ENCODE results near the gene CRYBA1.

CRYBA1 gene

DNA sequence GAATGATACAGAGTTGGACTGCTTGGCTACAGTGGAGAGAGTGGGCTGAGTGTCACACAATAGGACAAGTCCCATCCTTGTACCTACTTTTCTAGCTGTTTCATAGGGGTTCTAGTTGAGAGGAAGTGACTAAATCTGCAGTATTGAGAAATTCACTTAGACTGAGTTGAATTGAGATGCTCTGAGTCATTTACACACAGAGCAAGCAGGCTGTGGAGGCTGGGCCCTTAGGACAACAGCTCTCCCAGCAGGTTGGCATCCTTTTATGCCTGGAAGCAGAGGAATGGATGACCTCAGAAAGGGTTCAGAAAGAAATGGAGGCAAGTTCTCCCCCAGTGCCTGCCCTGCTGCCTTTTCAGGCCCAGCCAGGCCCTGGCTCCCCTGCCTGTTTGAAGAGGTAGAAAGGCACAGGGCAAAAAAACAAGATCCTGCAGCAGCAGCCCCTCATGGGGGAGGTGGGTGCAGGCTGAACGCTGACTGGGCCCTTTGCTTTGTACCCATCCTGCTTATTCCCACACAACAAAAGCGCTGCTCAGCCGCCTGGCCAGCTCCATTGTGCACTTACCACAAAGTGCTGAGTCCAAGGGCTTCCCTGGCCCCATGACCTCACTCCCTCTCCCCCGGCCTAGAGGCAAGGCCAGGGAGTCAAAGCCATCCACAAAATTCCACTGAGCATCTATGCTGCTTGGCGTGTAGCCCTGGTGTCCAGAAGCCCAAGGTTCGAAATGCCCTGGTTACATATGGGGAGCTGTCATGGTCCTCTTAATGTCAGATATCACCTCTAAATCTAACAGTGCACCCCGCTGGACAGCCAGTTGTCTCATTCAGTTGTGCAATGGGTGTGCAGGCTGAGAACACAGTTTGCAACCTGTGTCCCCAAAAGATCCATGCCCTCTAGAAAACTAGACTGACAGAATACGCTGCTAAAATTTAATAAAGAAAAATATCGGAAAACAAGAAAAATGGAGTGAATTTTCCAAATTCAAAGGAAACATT, 5.4 kb upstream of the CRYBA1 start:
- Histone ChIP-seq H3K9me3 (ENCODE audit: control insufficient read depth, insufficient read depth, low read length) (no peaks in the 10 kb centered on the region), H3K4me3 (ENCODE audit: low read depth, low read length) (no peak overlapping the region), H3K9ac (ENCODE audit: low read depth, low read length) (no peak overlapping the region), H3K36me3 (ENCODE audit: control insufficient read depth, insufficient read depth, low read length) (no peaks in the 10 kb centered on the region), H3K27me3 (ENCODE audit: control insufficient read depth, insufficient read depth, low read length) (no peaks in the 10 kb centered on the region), H3K4me1 (ENCODE audit: control insufficient read depth, insufficient read depth, low read length) (peaks cover 13% of the 10 kb centered on the region)

DNA sequence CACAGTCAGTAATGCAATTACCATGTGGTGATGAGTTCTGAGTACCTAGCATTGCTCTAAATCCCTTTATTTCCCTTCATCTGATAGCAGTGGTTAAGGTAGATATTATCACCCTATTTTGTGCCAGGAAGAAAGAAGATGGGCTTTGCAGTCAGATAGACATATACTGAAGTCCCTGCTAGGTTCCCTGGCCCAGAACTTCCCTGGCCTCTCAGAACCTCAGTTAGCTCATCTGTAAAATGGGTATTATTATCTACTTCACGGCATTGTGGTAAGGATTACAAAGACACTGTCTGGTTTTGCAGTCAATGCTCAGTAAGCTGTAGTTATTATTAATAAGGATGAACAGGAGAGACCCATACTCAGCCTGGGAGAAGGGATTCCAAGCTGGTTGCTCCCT, 4.6 kb upstream of the CRYBA1 start:
- no peak overlapping the region for H3K9ac ChIP-seq (ENCODE audit: low read depth, low read length)
- H3K36me3 ChIP-seq (ENCODE audit: control insufficient read depth, insufficient read depth, low read length), result no peaks in the 10 kb centered on the region
- H3K4me1 ChIP-seq (ENCODE audit: control insufficient read depth, insufficient read depth, low read length), result peaks cover 13% of the 10 kb centered on the region
- no peak overlapping the region for H3K4me3 ChIP-seq (ENCODE audit: low read depth, low read length)
- H3K9me3 ChIP-seq (ENCODE audit: control insufficient read depth, insufficient read depth, low read length), result no peaks in the 10 kb centered on the region
- no peaks in the 10 kb centered on the region for H3K27me3 ChIP-seq (ENCODE audit: control insufficient read depth, insufficient read depth, low read length)

DNA sequence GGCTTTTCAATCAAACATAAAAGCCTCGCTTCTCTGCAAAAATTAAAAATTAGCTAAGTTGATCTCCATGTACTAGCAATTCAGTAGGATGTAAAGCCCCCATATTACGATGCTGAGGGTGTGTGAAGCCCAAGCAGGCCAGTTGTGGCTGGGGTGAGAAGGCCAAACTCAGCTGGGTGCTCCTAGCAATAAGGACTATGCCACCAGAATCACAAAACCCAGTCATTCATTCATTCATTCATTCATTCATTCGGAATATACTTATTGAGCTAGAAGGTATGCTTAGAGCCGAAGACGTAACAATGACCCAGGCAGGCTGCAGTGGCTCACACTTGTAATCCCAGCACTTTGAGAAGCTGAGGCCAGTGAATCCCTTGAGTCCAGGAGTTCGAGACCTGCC, 3.9 kb upstream of the CRYBA1 start:
- Histone ChIP-seq H3K4me1 (ENCODE audit: control insufficient read depth, insufficient read depth, low read length) (peaks cover 13% of the 10 kb centered on the region), H3K4me3 (ENCODE audit: low read depth, low read length) (no peak overlapping the region), H3K36me3 (ENCODE audit: control insufficient read depth, insufficient read depth, low read length) (no peaks in the 10 kb centered on the region), H3K9me3 (ENCODE audit: control insufficient read depth, insufficient read depth, low read length) (no peaks in the 10 kb centered on the region), H3K9ac (ENCODE audit: low read depth, low read length) (no peak overlapping the region), H3K27me3 (ENCODE audit: control insufficient read depth, insufficient read depth, low read length) (no peaks in the 10 kb centered on the region)

DNA sequence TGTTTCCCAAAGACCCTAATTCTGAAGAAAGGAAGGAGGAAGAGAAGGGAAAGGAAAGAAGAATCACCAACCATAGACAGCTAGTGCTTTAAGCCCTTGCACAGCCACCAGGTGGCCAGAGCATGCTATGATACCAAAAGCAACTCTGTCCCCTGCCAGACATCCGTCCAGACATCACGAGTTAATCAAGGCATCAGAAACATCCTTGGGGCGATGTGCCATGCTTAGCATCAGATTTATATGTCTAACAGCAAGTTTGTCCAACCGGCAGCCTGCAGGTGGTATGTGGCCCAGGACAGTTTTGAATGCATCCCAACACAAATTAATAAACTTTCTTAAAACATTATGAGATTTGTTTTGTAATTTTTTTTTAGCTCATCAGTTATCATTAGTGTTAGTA, 2.9 kb upstream of the CRYBA1 start:
- no peaks in the 10 kb centered on the region for H3K27me3 ChIP-seq (ENCODE audit: control insufficient read depth, insufficient read depth, low read length)
- H3K9ac ChIP-seq (ENCODE audit: low read depth, low read length), result no peak overlapping the region
- peaks cover 13% of the 10 kb centered on the region for H3K4me1 ChIP-seq (ENCODE audit: control insufficient read depth, insufficient read depth, low read length)
- no peaks in the 10 kb centered on the region for H3K9me3 ChIP-seq (ENCODE audit: control insufficient read depth, insufficient read depth, low read length)
- H3K36me3 ChIP-seq (ENCODE audit: control insufficient read depth, insufficient read depth, low read length), result no peaks in the 10 kb centered on the region
- H3K4me3 ChIP-seq (ENCODE audit: low read depth, low read length), result no peak overlapping the region

DNA sequence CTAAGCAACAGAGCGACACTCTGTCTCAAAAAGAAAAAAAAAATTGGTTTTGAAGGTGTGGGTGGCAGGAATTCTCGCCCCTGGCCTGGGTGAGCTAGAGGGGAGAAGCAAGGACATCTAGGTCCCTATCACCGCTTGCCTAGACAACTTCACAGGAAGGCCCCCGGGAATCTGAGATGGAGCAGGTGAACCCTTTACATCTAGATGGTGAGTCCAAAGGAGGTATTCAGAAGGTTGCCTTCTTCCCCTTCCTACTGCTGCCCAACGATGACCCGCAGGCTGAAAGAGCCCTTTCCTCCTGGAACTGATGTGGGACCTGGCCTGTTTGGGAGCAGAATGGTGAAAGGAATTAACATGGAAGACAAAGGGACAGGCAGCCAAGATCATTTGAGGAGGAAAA, 1.3 kb upstream of the CRYBA1 start:
- Histone ChIP-seq H3K36me3 (ENCODE audit: control insufficient read depth, insufficient read depth, low read length) (no peaks in the 10 kb centered on the region), H3K9me3 (ENCODE audit: control insufficient read depth, insufficient read depth, low read length) (no peaks in the 10 kb centered on the region), H3K4me1 (ENCODE audit: control insufficient read depth, insufficient read depth, low read length) (peaks cover 11% of the 10 kb centered on the region), H3K9ac (ENCODE audit: low read depth, low read length) (no peak overlapping the region), H3K27me3 (ENCODE audit: control insufficient read depth, insufficient read depth, low read length) (no peaks in the 10 kb centered on the region), H3K4me3 (ENCODE audit: low read depth, low read length) (no peak overlapping the region)

DNA sequence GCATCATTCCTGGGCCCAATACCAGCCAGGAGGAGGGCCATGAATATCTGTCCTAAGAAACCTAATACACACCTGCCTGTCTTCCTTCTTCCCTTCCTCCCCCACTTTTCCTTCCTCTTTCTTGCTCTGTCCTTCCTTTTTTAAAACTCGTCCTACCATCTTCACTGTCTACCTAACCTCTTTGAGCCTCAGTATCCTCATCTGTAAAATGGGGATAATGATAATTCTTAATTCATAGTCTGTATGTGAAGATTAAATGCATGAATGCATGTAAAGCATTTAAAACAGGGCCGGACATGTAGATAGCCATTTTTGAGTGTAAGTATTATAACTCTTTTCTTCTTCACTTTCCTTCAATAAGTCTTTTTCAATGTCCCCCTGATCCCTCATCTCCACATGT, 560 bp downstream of the CRYBA1 start:
- Histone ChIP-seq H3K9me3 (ENCODE audit: control insufficient read depth, insufficient read depth, low read length) (no peaks in the 10 kb centered on the region), H3K27me3 (ENCODE audit: control insufficient read depth, insufficient read depth, low read length) (no peaks in the 10 kb centered on the region), H3K4me3 (ENCODE audit: low read depth, low read length) (no peak overlapping the region), H3K4me1 (ENCODE audit: control insufficient read depth, insufficient read depth, low read length) (no peaks in the 10 kb centered on the region), H3K9ac (ENCODE audit: low read depth, low read length) (no peak overlapping the region), H3K36me3 (ENCODE audit: control insufficient read depth, insufficient read depth, low read length) (no peaks in the 10 kb centered on the region)

DNA sequence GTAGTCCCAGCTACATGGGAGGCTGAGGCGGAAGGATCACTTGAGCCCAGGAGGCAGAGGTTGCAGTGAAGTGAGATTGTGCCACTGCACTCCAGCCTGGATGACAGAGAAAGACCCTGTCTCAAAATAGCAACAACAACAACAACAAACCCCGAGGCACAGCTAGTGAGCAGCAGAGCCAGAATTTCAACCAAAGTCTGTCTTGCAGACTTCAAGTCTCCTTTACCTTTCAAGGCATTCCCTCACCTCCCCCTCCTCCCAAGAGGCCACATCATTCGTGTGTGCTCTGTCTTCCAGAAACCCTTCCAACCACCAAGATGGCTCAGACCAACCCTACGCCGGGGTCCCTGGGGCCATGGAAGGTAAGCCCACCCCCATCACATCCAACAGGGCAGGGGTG, 2.2 kb downstream of the CRYBA1 start:
- H3K9me3 ChIP-seq (ENCODE audit: control insufficient read depth, insufficient read depth, low read length), result no peaks in the 10 kb centered on the region
- no peaks in the 10 kb centered on the region for H3K4me1 ChIP-seq (ENCODE audit: control insufficient read depth, insufficient read depth, low read length)
- no peaks in the 10 kb centered on the region for H3K27me3 ChIP-seq (ENCODE audit: control insufficient read depth, insufficient read depth, low read length)
- no peak overlapping the region for H3K9ac ChIP-seq (ENCODE audit: low read depth, low read length)
- H3K36me3 ChIP-seq (ENCODE audit: control insufficient read depth, insufficient read depth, low read length), result no peaks in the 10 kb centered on the region
- no peak overlapping the region for H3K4me3 ChIP-seq (ENCODE audit: low read depth, low read length)

DNA sequence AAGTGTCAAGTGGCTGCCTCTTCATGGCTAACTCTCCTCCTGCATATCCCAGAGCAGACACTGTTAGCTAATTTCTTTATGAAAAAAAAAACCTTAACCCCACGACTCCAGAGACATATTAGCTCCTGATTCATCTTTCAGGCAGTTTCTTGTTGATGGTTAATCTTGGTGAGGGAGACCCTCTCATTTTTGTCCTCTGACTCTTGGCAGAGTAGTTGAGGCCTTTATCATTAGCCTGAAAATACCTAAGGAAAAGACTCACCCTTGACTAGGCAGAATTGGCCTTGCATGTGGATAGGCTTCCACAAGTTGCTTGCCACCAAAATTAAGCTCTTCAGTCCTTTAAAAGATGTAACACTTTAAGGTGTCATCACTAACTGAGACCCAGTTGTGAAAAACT, 4.0 kb downstream of the CRYBA1 start:
- H3K4me1 ChIP-seq (ENCODE audit: control insufficient read depth, insufficient read depth, low read length), result no peaks in the 10 kb centered on the region
- no peaks in the 10 kb centered on the region for H3K27me3 ChIP-seq (ENCODE audit: control insufficient read depth, insufficient read depth, low read length)
- no peaks in the 10 kb centered on the region for H3K36me3 ChIP-seq (ENCODE audit: control insufficient read depth, insufficient read depth, low read length)
- no peak overlapping the region for H3K9ac ChIP-seq (ENCODE audit: low read depth, low read length)
- no peak overlapping the region for H3K4me3 ChIP-seq (ENCODE audit: low read depth, low read length)
- no peaks in the 10 kb centered on the region for H3K9me3 ChIP-seq (ENCODE audit: control insufficient read depth, insufficient read depth, low read length)

DNA sequence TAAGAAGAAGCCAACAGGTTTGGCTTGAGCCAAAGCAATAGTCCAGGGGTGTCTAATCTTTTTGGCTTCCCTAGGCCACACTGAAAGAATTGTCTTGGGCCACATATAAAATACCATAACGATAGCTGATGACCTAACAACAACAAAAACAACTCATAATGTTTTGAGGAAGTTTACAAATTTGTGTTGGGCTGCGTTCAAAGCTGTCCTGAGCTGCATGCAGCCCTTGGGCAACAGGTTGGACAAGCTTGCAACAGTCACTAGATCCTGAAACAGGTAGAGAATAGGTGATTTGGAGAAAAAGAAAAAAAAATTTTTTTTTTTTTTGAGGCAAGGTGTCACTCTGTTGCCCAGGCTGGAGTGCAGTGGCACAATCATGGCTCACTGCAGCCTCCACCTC, 4.5 kb downstream of the CRYBA1 start:
- no peaks in the 10 kb centered on the region for H3K27me3 ChIP-seq (ENCODE audit: control insufficient read depth, insufficient read depth, low read length)
- no peaks in the 10 kb centered on the region for H3K36me3 ChIP-seq (ENCODE audit: control insufficient read depth, insufficient read depth, low read length)
- no peak overlapping the region for H3K9ac ChIP-seq (ENCODE audit: low read depth, low read length)
- H3K9me3 ChIP-seq (ENCODE audit: control insufficient read depth, insufficient read depth, low read length), result no peaks in the 10 kb centered on the region
- H3K4me3 ChIP-seq (ENCODE audit: low read depth, low read length), result no peak overlapping the region
- H3K4me1 ChIP-seq (ENCODE audit: control insufficient read depth, insufficient read depth, low read length), result no peaks in the 10 kb centered on the region

DNA sequence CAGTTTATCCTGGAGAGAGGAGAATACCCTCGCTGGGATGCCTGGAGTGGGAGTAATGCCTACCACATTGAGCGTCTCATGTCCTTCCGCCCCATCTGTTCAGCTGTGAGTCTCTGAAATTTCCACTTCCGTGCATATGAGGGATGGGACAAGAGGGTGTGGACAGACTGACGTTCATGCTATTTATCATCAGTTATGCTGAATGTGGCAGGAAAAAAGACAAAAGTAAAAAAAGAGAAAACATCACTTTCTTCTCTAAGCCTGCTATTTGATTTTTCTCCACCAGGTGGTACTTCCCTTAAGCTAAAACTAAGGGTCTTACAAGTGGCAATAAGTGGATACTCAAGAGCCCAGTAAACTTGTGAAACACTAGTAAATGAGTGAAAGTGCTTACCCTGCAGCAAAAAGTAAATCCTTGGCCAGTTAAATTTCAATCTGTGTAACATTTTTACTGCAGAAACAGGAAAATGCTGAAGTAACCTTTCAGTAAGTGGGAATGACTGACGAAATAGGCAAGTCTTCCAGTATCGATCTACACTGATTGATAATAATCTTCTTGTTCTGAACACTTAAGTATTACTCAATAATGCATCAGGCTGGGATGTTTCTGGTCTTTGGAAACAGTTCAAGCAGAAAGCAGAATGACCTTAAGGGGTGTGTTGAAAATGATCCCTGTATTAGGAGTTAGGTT, 5.6 kb downstream of the CRYBA1 start:
- H3K27me3 ChIP-seq (ENCODE audit: control insufficient read depth, insufficient read depth, low read length), result no peaks in the 10 kb centered on the region
- H3K4me1 ChIP-seq (ENCODE audit: control insufficient read depth, insufficient read depth, low read length), result no peaks in the 10 kb centered on the region
- H3K9me3 ChIP-seq (ENCODE audit: control insufficient read depth, insufficient read depth, low read length), result no peaks in the 10 kb centered on the region
- H3K36me3 ChIP-seq (ENCODE audit: control insufficient read depth, insufficient read depth, low read length), result no peaks in the 10 kb centered on the region
- no peak overlapping the region for H3K4me3 ChIP-seq (ENCODE audit: low read depth, low read length)
- H3K9ac ChIP-seq (ENCODE audit: low read depth, low read length), result no peak overlapping the region

DNA sequence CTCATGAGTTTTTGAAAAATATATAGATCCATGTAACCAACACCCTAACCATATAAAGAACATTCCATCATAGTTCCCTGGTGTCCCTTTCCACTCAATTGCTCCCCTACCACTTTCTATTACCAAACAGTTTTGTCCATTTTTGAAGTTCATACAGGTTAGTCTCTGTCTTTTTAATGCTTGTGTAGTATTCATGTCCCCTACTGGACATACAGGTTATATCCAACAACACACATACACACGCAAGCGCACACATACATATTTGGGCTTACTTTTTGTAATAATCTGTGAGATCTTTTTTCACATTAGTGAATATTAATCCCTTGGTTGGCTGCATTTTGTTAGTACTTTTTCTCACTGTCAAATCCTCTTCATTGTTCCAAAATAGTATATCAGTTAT, 6.4 kb downstream of the CRYBA1 start:
- Histone ChIP-seq H3K9me3 (ENCODE audit: control insufficient read depth, insufficient read depth, low read length) (no peaks in the 10 kb centered on the region), H3K9ac (ENCODE audit: low read depth, low read length) (no peak overlapping the region), H3K36me3 (ENCODE audit: control insufficient read depth, insufficient read depth, low read length) (no peaks in the 10 kb centered on the region), H3K27me3 (ENCODE audit: control insufficient read depth, insufficient read depth, low read length) (no peaks in the 10 kb centered on the region), H3K4me3 (ENCODE audit: low read depth, low read length) (no peak overlapping the region), H3K4me1 (ENCODE audit: control insufficient read depth, insufficient read depth, low read length) (no peaks in the 10 kb centered on the region)

All from iPS-15b (cell line).